GM18511 (cell line): Measurements from ENCODE around the gene C8A.

ENCODE experiments used
- ATAC-seq: cut with Tn5 transposase; IDR thresholded peaks from one replicate; pipeline ENCODE4 v1.9.1; 2021; ENCODE audit warnings: mild to moderate bottlenecking, moderate library complexity; ENCODE audit not compliant: unreplicated experiment

The C8A gene

DNA sequence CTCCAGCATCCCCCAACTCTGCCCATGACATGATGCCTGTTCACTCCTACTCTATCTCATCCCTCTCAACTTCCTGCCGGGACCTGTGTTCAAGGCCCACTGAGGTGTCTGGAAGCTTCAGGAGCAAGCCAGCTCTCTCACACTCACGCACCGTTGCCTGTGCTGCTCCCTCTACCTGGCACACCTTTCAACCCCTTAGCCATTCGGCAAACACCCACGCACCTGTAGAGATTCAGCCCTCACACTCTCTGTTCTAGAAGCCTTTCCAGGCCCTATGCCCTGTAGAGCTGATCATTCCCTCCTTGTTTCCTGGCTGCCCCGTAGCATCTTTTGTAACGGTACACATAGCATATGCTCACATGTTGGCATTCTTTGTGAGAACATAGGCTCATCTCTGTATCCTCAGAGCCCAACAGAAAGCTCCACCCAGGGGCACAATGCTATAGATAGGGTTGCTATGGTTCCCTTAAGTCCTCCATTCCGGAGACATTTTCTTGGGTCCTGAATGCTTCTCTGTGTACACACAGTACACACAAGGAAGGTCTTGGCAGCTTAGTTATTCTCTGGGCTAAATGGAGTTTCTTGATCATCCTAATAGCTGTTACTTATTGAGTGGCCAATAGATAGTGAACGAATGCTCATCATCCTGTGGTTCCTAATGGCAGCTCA is 109.9 kb downstream of the C8A start:
- ATAC-seq: no peak

DNA sequence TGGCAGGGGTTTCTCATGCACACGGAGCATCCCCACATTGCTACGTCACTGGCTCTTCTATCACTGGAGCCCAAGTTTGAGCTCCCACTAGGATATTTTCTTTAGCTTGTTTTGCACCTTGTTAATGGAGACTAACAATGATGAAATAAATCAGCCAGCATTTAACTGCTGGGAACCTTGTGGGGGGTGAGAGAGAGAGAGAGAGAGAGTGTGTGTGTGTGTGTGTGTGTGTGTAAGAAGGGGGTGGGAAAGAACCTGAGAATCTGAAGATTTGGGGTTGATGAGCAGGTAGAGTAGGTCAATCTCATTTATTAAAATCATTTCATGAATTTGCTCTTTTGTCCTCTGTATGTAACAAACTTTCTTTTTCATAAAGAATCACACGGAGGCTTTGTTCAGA is 110.6 kb downstream of the C8A start:
- no peak for ATAC-seq

DNA sequence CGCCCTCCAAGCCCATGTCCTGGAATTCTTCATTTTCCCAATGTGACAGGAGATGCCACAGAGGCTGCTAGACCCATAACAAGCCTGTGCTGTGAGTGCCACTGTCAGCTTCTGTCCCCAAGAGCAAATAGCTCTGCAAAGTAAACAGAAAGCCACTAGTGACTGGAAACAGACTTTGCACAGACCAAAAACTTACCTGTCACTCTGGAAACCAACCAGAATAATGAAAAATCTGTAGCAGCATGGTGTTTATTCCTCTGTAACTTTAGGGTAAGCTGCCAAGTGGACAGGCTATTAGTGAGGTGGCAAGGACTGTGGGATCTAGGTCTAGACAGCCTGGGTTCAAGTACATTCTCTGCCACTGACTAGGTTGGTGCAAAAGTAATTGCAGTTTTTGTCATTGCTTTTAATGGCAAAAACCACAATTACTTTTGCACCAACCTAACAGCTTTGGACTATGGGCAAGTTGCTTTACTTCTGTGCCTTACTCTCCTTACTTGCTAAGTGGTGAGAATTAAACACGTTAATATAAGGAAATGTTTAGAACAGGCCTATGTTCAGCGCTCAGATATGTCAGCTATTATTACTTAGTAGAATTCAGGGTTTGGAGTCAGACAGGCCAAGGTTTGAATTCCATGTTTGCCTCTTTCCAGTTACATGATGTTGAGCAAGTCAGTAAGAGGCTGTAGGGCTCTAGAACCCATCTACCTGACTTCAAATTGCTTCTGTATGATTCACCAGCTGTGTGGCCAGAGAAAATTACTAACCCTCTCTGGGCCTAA is 111.5 kb downstream of the C8A start, which contains the start of gene C8B:
TSS of gene C8B (minus strand) at position 100 of the 782 bp plus-strand sequence. CDS start at position 33, 67 bp downstream.
- ATAC-seq: no peak

DNA sequence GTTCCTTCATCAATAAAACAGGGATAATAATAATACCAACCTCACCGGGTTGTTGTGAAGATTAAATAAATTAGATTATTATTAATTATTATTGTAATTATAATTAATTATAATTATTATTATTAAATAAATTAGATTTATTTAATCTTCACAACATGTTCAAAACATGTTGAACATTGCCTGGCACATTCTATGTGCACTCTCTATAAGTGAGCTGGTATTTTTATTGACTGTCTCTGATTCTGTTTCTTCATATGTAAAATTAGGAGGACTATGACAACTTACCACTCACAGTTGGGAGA is 112.1 kb downstream of the C8A start:
- ATAC-seq: no peak

DNA sequence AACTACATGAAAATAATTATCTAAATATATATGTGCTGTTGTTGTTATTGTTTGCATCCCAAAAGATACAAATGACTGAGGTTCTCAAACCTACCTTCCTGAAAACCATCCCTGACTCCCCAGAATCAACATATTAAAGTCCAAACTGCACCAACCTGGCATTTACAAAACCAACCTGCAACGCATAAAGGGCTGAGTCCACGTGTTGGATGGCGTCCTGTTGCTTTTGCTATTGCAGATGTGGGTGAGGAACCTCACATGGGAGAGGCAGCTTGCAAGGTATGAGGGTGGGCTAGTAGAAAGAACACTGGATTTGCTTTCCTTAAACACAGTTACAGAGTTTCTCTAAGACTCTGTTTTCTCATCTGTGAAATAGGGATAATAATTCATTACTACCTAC is 112.8 kb downstream of the C8A start:
- ATAC-seq: no peak
